Tibial nerve (tissue), 4 donors: ENCODE results near the gene HSD17B11. TPM values are rescaled to one million over a fixed set of nuclear protein-coding genes. Genes with fewer than 3 reads are reported as not detected.
"Not testable (repeated sequence)": the region's sequence is repeated elsewhere in the genome, so short reads cannot be mapped to it uniquely, and the experiment has no call there.

Source experiments
- DNase-seq, 2 donors: peaks; one replicate each; pipeline ENCODE4 v3.0.0-alpha.2; 2019; ENCODE audit warnings: low spot score in 2 of 2
- H3K27ac ChIP-seq, 4 donors: fragments of 200-600 bp; sonication (generic) in 3 of 4; one replicate each; pipeline ENCODE4 v1.5.1; 2017 to 2019; ENCODE audit warnings: mild to moderate bottlenecking in 1 of 4
- H3K27me3 ChIP-seq, 2 donors: fragments of 200-600 bp; sonication (generic) in 1 of 2; one replicate each; pipeline versions ENCODE4 v1.5.1 to v1.6.0; 2017 to 2019
- H3K36me3 ChIP-seq, 3 donors: fragments of 200-600 bp; sonication (generic); one replicate each; pipeline ENCODE4 v1.5.1; 2018 to 2019
- H3K4me1 ChIP-seq, 4 donors: fragments of 200-600 bp; sonication (generic) in 3 of 4; one replicate each; pipeline ENCODE4 v1.5.1; 2017 to 2019
- H3K4me3 ChIP-seq, 4 donors: fragments of 200-600 bp; sonication (generic) in 3 of 4; one replicate each; pipeline ENCODE4 v1.5.1; 2017 to 2019; ENCODE audit warnings: mild to moderate bottlenecking in 1 of 4, moderate library complexity in 1 of 4
- H3K9me3 ChIP-seq, 4 donors: fragments of 200-600 bp; sonication (generic) in 3 of 4; one replicate each; pipeline ENCODE4 v1.5.1; 2017 to 2019
- CTCF ChIP-seq, 5 experiments: fragments of 200-600 bp in 3 of 5; fragments of 450-650 bp in 2 of 5; sonication (generic) in 3 of 5; IDR thresholded peaks; one replicate each; pipeline ENCODE4 v1.5.1; 2016 to 2019; ENCODE audit warnings: antibody characterized with exemption in 5 of 5, mild to moderate bottlenecking in 3 of 5, moderate library complexity in 2 of 5
- EP300 ChIP-seq, 2 donors: sonication (generic); formaldehyde crosslinking; IDR thresholded peaks; one replicate each; pipeline ENCODE4 v1.6.1; 2017; ENCODE audit warnings: antibody characterized with exemption in 2 of 2, mild to moderate bottlenecking in 1 of 2
- POLR2A ChIP-seq, 2 donors: fragments of 450-650 bp; IDR thresholded peaks; one replicate each; pipeline ENCODE4 v1.6.1; 2017; ENCODE audit warnings: antibody characterized with exemption in 2 of 2, mild to moderate bottlenecking in 2 of 2, moderate library complexity in 2 of 2
- WGBS, 2 donors: methylation state at CpG; one replicate each; pipeline ENCODE4 v1.1.5; 2018; 5-methylcytosine and 5-hydroxymethylcytosine counted together
- total RNA-seq, 4 donors: library from RNA; depleted of rRNA; stranded (reverse); fragments of >200 nt; gene quantifications; one replicate each; pipeline ENCODE4 v1.1.0, GENCODE V29; 2016

Gene HSD17B11
- total RNA-seq, 4 donors from 2014 or later, result 62.4 to 75.1 (median 67.8) TPM

- no peak overlapping the region for H3K4me3 ChIP-seq
- no peaks in the 10 kb centered on the region for H3K36me3 ChIP-seq
- H3K4me1 ChIP-seq, result peaks cover 0 to 5% (median 0%) of the 10 kb centered on the region in 4 donors
- no peak for DNase-seq
- H3K27me3 ChIP-seq, result no peaks in the 10 kb centered on the region
- 78 to 87% methylated on average over 2 of the region's 2 CpGs for WGBS, 2 donors
- TF ChIP-seq EP300 (IDR thresholded peaks at IDR 0.05) (no peak), POLR2A (IDR thresholded peaks at IDR 0.05) (no peak), CTCF (IDR thresholded peaks at IDR 0.05) (no peak)
- H3K27ac ChIP-seq, result no peak overlapping the region
- H3K9me3 ChIP-seq, result peaks cover 0 to 4% (median 0%) of the 10 kb centered on the region in 4 donors
Observed at GRCh38 chr4:87410679-87411078, 19.7 kb upstream of the HSD17B11 start.

- Histone ChIP-seq H3K4me1 (peaks cover 0 to 5% (median 0%) of the 10 kb centered on the region in 4 donors), H3K27ac (no peak overlapping the region), H3K4me3 (no peak overlapping the region), H3K9me3 (peaks cover 0 to 4% (median 0%) of the 10 kb centered on the region in 4 donors), H3K36me3 (no peaks in the 10 kb centered on the region), H3K27me3 (no peaks in the 10 kb centered on the region)
- TF ChIP-seq POLR2A (IDR thresholded peaks at IDR 0.05), result no peak
- no peak for TF ChIP-seq CTCF (IDR thresholded peaks at IDR 0.05)
- TF ChIP-seq EP300 (IDR thresholded peaks at IDR 0.05), result no peak
- WGBS, 2 donors, result 63 to 66% methylated on average over 2 of the region's 2 CpGs
- DNase-seq, result no peak
Observed at GRCh38 chr4:87410157-87410556, 19.2 kb upstream of the HSD17B11 start.

- WGBS, 2 donors, result 65 to 79% methylated on average over 3 of the region's 3 CpGs
- H3K4me1 ChIP-seq, result peaks cover 0 to 5% (median 0%) of the 10 kb centered on the region in 4 donors
- no peak for DNase-seq
- H3K4me3 ChIP-seq, result no peak overlapping the region
- no peak for TF ChIP-seq CTCF (IDR thresholded peaks at IDR 0.05)
- no peaks in the 10 kb centered on the region for H3K27me3 ChIP-seq
- no peak overlapping the region for H3K27ac ChIP-seq
- no peaks in the 10 kb centered on the region for H3K36me3 ChIP-seq
- peaks cover 0 to 4% (median 0%) of the 10 kb centered on the region in 4 donors for H3K9me3 ChIP-seq
Observed at GRCh38 chr4:87409420-87409939, 18.5 kb upstream of the HSD17B11 start.

- H3K36me3 ChIP-seq, H3K27ac ChIP-seq, H3K4me3 ChIP-seq, DNase-seq, H3K9me3 ChIP-seq, H3K4me1 ChIP-seq, H3K27me3 ChIP-seq: not testable (repeated sequence)
- WGBS, 2 donors, result 46 to 60% methylated on average over 4 of the region's 4 CpGs
Observed at GRCh38 chr4:87406902-87407301, 15.9 kb upstream of the HSD17B11 start.

- TF ChIP-seq CTCF (IDR thresholded peaks at IDR 0.05) (no peak), POLR2A (IDR thresholded peaks at IDR 0.05) (no peak), EP300 (IDR thresholded peaks at IDR 0.05) (no peak)
- Histone ChIP-seq H3K9me3 (no peaks in the 10 kb centered on the region), H3K4me3 (no peak overlapping the region), H3K27me3 (no peaks in the 10 kb centered on the region), H3K27ac (no peak overlapping the region), H3K36me3 (no peaks in the 10 kb centered on the region), H3K4me1 (peaks cover 0 to 5% (median 0%) of the 10 kb centered on the region in 4 donors)
- DNase-seq, result no peak
- WGBS, 2 donors, result 47 to 52% methylated on average over 6 of the region's 6 CpGs
Observed at GRCh38 chr4:87406462-87406861, 15.5 kb upstream of the HSD17B11 start.
